GM21390 (cell line): ENCODE measurements around the gene HECTD2.
"Not testable (repeated sequence)": the region's sequence is repeated elsewhere in the genome, so short reads cannot be mapped to it uniquely, and the experiment has no call there.

Experiments
- ATAC-seq: cut with Tn5 transposase; IDR thresholded peaks from one replicate; pipeline ENCODE4 v1.9.1; 2021; ENCODE audit not compliant: unreplicated experiment

HECTD2 gene, protein sequence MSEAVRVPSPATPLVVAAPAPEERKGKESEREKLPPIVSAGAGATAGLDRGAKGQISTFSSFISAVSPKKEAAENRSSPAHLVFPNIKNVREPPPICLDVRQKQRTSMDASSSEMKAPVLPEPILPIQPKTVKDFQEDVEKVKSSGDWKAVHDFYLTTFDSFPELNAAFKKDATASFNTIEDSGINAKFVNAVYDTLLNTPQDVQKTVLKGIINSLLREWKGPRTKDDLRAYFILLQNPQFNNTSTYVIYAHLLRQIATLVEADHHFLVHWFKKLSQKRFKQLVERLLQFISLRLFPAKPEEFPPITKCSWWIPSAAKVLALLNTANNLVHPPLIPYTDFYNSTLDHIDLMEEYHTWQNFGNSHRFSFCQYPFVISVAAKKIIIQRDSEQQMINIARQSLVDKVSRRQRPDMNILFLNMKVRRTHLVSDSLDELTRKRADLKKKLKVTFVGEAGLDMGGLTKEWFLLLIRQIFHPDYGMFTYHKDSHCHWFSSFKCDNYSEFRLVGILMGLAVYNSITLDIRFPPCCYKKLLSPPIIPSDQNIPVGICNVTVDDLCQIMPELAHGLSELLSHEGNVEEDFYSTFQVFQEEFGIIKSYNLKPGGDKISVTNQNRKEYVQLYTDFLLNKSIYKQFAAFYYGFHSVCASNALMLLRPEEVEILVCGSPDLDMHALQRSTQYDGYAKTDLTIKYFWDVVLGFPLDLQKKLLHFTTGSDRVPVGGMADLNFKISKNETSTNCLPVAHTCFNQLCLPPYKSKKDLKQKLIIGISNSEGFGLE

DNA sequence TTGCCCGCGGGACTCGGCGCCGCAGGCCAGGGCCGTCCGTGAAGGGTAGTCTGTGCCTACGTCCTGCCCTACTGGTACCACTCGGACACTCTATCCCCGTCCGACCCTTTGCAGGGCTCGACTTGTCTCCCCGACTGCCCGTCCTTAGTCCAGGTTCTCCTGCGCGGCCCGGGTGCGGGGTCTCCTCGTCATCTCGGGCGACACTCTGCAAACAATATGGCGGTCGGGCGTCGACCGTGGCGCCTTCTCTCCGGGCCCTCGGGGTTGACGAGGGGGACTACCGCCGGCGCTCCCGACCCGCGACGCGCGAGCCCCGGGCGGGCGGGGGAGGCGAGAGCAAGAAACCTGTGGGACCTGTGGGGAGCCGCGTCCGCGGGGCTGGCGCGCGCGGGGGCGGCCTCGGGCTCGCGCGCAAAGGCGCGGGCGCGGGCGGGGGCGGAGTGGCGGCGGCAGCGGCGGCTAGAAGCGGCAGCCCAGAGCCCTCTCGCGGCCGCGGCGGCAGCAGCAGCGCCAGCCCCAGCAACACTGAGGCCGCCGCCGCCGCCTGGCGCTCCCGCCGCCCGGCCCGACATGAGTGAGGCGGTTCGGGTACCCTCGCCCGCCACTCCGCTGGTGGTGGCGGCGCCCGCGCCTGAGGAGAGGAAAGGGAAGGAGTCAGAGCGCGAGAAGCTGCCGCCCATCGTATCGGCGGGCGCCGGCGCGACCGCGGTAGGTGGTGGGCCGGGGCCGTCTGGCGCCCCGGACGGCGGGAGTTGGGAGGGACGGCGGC is at the start of gene HECTD2:
HECTD2 (plus strand) TSS at position 476 of the 769 bp plus-strand sequence; CDS start at position 571, 95 bp downstream.
- ATAC-seq = peak; percentile 84

DNA sequence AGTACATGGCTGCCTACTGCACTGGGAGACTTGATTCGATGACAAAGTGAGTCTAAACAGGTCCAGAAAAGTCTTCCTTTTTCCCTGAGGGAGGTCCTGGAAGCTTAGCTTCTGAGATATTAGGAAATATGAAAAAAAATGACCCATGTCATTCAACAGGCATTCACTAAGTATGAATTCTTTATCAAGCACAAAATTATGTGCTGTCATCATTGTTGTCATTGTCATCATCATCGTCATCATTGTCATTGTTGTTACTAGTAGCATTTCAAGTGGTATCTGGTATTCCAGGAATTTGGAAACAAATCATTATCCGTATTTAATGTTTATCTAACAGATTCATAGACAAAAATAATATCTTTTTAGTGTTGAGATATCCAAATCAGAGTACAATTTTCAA is 49.7 kb upstream of the HECTD2 start:
- no peak for ATAC-seq

DNA sequence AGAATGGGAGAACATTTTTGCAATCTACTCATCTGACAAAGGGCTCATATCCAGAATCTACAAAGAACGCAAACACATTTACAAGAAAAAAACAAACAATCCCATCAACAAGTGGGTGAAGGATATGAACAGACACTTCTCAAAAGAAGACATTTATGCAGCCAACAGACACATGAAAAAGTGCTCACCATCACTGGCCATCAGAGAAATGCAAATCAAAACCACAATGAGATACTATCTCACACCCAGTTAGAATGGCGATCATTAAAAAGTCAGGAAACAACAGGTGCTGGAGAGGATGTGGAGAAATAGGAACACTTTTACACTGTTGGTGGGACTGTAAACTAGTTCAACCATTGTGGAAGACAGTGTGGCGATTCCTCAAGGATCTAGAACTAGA is 44.6 kb upstream of the HECTD2 start:
- not testable (repeated sequence) for ATAC-seq

DNA sequence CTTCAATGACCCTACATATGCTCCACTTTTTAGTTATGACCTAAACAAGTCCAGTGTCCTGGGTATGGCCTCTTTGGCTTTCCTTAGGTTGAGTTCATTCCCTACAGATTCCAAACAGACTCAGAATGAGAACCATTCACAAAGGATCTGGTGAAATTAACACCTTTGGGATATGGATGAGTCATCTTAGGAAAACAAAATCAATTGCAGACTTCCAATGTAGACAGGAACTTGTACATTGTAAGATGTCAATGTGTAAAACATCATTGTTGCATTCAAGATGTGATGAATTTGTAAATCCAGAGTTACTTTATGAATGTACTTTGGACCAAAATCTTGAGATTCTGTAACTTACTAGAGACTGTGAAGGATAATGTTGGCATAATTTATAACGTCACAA is 43.4 kb upstream of the HECTD2 start:
- no peak for ATAC-seq

DNA sequence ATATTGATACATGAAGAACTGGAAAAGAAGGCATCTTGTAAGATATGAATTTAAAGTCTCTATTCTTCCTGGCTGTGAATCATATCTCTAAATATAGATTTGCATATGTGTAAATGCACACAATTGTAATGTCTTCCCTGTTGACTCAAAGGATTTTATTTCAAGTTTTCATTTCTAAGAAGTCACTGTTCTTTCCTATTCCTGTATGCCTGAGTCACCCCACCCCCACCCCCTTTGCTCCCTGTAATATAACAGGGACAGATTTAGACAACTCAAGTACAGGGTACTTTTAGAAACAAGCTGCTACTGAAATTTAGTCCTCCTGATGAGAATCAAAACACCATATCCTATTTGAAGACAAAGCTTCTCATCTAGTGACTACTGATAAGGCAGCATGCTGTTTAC is 43.0 kb upstream of the HECTD2 start:
- no peak for ATAC-seq

DNA sequence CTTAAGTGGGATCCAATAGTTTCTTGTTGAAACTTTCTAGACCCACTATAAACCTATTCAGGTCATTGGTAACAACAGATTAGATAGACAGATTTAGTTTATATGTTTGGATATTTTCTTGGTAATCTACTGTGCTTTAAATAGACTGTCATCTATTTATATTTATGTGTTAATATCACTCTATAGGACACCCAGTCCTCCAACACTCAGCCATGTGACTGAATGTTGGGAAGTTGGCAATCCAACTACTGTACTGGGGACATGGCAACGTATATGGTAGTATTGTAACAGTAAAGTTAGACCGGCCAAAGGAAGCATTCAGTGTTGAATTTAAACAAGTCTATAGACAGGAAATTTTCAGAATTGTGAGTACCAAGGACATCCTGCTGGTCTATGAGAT is 42.6 kb upstream of the HECTD2 start:
- ATAC-seq = no peak

DNA sequence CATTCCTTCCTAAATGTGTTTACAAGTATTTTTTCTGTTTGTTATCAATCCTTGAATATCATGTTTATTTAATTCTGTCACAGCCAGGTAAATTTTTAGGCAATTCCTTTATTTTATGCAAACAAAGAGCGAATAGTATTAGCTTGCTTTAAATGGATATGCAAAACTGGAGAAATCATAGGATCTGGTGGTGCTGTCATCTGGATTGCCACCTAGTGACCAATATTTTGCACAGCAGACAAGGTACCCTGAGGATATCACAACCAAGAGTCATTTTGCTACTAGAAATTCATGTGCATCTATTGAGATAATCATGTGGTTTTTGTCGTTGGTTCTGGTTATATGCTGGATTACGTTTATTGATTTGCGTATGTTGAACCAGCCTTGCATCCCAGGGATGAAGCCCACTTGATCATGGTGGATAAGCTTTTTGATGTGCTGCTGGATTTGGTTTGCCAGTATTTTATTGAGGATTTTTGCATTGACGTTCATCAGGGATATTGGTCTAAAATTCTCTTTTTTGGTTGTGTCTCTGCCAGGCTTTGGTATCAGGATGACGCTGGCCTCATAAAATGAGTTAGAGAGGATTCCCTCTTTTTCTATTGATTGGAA is 40.1 kb upstream of the HECTD2 start:
- ATAC-seq = not testable (repeated sequence)

DNA sequence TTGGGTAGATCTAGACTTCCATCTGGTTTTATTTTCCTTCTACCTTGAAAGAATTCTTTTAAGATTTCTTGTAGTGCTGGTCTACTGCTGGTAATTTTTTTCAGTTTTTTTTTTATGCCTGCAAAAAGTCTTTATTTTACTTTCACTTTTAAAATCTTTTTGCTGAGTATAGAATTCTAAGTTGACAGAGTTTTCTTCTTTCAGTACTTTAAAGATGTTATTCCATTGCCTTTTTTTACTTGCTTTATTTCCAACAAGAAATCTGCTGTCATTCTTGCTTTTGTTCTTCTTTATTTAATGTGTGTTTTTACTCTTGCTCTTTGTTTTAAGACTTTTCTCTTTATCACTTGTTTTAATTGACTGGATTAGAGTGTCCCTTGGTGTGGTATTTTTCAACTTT is 36.1 kb upstream of the HECTD2 start:
- ATAC-seq = no peak

DNA sequence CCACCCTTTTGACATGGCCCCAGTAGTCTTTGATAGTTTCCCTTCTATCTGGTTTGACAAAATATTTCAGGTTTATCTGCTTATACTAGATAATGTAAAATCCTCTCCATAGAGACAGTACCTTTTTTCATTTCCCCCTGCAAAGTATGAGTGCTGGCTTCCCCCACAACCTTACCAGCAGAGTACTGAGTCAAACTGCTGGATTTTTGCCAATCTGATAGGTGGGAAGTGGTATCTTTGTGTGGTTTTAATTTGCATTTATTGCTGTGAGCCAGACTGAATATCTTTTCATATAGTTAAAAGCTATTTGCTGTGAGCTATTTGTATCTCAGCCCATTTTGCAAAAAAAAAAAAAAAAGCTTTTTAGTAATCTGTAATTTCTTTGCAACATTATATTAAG is 32.1 kb upstream of the HECTD2 start:
- ATAC-seq = no peak

DNA sequence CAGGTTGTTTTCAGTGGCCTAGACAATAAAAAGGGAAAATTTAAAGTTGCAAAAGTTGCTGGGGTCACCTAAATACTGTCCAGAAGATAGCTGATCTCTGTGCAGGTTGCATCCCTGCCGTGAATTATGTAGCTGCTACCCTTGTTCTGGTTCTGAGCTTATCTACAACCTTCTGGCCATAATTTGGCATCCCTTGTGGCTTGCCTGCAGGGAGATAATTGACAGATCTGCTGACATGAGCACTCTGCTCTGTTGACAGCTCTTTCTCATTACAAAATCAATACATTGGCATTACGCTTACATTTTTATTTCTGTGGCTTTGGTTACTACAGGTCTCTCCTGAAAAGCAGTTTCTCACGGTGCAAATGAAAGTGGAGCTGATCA is 29.3 kb upstream of the HECTD2 start:
- ATAC-seq = no peak

DNA sequence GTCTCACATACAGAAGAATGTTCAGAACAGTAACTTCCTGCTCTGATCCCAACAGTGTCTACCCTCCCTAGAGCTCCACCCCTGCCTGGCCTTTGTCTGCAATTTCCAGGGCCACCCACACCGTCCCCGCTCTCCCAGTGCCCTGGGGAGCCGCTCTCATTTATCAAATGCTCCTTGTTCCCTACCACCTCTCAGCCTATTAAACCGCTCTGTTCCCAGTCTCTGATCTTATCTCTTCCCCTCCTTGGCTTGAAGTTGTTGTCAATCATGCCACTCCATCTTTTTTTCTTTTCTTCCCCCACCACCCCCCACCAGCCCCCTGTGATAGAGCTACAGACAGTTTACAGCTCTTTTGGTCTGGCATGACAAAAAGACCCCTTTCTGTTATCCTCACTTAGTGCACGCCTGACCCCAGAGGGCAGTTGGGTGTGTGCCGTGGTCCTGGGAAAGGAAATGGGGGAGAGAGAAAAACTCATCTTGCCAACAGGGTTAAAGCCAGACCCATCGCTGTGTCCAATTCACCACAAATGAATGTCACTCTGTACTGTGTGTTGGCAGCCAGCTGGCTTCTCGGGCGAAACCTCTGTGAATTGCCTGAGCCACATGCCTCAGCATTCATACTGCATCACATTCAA is 28.8 kb upstream of the HECTD2 start:
- ATAC-seq = no peak

DNA sequence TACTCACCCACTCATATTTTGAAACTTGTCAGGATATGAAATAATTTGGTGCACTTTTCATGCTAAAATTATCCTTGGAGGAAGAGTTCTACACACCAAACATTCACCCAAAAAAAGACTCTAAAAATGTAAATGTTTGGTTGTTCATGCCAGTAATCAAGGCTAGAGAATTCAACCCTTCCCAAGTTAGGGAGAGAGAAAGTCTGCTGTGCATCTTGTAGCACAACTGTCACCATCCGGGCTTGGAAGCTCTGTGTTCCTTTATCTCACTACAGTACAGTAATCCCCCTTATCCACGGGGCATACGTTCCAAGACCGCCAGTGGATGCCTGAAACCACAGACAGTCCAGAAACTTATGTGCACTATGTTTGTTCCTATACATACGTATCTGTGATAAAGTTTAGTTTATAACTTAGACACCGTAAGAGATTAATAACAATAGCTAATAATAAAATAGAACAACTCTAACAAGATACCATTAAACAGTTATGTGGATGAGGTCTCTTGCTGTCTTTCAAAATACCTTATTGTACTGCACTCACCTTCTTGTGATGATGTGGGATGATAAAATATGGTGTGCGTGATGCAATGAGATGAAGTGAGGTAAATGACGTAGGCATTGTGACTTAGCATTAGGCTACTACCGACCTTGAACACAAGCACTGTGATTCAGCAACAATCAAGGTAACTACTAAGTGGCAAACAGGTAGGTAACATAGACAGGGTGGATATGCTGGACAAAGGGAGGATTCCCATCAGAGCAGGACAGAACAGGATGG is 24.6 kb upstream of the HECTD2 start:
- ATAC-seq = no peak

DNA sequence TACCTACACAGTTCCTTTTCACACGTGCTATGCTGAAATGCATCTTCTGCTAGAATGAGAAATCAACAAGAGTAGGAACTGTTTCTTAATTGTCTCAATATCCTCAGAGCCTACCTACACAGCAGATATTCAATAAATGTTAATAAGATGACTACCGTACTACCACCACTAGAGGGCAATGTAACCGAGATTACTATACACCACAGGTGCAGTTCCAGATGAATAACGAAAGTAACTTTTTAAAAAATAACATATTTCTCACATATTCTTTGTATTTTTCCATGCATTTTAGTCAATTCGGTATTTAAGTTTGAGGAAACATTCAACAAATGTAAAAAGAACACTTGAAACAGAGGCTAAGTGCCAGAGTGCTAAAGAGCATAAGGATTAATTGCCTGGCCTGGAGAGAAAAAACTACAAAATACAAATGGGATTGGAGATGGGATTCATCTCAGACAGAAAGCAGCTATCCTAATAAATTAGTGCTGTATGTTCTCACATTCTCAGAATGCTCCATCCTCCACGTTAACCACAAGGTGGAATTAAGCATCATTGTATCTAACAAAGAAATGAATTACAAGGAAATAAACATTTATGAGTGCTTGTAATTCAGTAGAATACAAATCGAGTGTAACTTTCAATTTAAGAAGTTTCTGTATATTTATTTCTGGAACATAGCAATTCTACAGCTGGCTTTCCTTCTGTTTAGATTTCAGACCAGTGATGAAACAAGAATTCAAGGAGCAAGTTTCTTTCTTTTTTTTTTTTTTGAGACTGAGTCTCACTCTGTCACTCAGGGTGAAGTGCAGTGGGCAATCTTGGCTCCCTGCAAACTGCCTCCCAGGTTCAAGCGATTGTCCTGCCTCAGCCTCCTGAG is 20.3 kb upstream of the HECTD2 start:
- ATAC-seq = peak; percentile 98

DNA sequence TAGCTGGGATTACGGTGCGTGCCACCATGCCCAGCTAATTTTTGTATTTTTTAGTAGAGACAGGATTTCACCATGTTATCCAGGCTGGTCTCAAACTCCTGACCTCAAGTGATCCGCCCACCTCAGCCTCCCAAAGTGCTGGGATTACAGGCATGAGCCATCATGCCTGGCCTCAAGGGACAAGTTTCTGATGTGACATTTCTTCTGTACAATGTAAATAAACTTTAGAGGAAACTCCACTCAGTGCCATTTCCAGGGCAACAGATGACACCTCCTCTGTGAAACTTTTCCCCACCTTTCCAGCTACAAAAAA is 19.7 kb upstream of the HECTD2 start:
- ATAC-seq = not testable (repeated sequence)

DNA sequence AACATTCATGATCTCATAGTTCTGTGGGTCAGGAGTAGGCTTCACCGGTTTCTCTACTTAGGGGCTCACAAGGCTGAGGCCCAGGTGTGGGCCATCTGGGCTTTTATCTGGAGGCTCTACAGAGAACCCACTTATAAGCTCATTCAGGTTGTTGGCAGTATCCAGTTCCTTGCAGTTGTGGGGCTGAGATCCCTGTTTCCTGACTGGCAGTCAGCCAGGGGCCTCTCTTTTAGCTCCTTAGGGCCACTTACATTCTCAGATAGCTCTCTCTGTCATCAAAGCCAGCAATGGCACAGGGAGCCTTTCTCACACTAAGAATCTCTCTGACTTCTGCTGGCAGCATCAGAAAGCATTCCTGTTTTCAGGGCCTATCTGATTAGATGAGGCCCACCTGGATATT is 18.2 kb upstream of the HECTD2 start:
- ATAC-seq = no peak

DNA sequence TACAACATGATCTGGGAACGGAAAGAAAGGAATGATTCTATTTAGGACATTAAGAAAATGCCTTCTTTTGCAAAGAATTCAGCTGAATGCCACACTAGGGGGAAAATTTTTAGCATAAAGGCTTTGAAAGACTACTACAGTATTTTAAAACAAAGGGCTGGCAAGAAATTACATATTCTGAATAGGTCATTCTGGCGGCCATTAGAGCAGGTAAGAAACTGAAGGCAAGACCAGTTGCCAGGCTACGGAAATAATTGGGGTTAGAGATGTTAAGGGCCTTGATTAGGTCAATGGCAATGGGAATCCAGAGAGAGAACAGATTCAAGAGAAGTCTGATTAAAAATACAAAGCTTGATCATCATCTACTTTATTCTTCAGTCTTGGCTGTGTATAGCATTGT is 3.8 kb upstream of the HECTD2 start:
- ATAC-seq = no peak

DNA sequence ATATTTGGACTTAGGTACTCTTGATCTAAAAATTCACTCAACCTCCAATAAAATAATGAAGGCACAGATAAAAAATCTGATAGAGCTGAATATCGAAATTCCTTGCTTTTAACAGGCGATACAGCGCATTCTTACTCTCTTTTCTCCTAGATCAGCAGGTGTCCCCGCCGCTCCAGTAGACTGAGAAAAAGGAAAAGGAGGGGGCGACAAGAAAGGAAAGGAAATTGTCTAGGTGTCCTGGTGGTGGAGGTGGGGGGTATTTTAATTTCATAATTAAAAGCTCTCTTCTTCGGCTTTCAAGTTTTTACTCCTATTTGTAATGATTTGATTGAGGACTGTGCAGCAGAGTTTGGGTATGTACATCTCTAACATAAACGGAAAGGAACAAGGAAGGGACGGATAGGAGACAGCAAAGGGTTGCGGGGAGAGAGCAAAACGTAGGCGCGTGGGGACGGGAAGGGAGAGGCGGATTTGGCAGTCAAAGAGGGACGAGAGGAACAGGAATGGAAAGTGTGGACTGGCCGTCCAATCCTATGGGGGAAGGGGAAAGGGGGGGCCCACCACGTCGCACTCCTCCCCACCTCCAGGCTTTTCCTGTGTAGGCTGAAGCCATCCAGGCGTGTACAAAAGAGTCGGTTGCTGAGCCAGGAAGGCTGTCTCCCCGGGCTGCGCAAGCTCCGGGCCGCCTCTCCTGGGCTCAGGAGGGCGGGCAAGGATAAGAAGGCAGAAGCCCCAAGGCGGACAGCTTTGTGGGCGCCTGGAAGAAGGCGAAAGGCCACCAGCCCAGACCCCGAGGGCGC is 875 bp upstream of the HECTD2 start:
- peak; percentile 35 for ATAC-seq

DNA sequence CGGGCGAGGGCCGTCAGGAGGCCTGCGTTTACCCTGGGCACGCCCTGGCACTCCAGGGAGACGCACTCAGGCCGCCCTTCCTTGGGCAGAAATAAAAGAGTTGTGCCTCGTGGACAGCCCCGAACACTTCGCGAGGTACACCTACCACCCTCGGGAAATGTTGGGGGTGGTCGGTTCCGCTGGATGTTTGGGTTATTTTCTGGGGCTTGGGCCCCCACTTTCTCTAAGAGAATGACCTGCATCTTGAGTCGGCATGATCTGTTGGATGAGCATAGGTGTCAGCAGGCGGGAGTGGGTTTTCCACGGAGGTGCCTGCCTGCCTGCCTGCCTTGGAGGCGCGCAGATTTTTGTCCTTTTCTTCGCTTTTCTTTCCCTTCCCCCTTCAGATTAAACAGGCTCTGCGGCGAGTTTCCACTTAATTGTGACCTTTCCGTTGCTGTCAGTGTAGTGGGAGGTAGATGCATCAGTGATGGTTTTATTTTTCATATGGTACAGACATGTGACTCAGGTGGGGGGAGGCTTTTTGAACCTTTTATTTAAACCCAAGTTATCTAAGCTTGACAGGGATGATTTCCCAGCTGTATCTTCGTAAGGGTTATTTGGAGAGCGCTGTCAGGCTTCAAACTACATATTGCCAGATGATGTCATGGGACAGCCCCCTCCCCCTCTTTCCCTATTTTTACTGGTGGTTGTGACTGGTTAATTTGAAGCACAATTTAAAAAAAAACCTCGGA is 661 bp downstream of the HECTD2 start:
- no peak for ATAC-seq
